Central memory CD8-positive, alpha-beta T cell (primary cell): ENCODE data around the gene NXT2.
"Not testable (repeated sequence)": the region's sequence is repeated elsewhere in the genome, so short reads cannot be mapped to it uniquely, and the experiment has no call there.

ENCODE experiments used
- ATAC-seq: fragments of 150-1000 bp; cut with Tn5 transposase; replicated peaks from 2 replicates; pipeline ENCODE4 v1.10.0; 2022; ENCODE audit warnings: mild to moderate bottlenecking, moderate FRiP score, moderate number of reproducible peaks; ENCODE audit not compliant: poor library complexity, severe bottlenecking; ENCODE audit errors: extremely low read depth
- DNase-seq, 2 donors: peaks; one replicate each; pipeline ENCODE4 v3.0.0; 2021; ENCODE audit warnings: low spot score in 2 of 2
- H3K27ac Mint-ChIP-seq: one replicate; pipeline ENCODE4 v1.8.0; 2022; ENCODE audit warnings: low read depth, mild to moderate bottlenecking, moderate library complexity, mixed read lengths
- H3K27me3 Mint-ChIP-seq: one replicate; pipeline ENCODE4 v1.8.0; 2022; ENCODE audit warnings: mixed read lengths
- H3K36me3 Mint-ChIP-seq: one replicate; pipeline ENCODE4 v1.8.0; 2022; ENCODE audit warnings: mild to moderate bottlenecking, moderate library complexity, mixed read lengths; ENCODE audit not compliant: insufficient read depth
- H3K4me1 Mint-ChIP-seq: one replicate; pipeline ENCODE4 v1.8.0; 2022; ENCODE audit warnings: mixed read lengths
- H3K4me3 Mint-ChIP-seq: one replicate; pipeline ENCODE4 v1.8.0; 2022; ENCODE audit warnings: mild to moderate bottlenecking, moderate library complexity, mixed read lengths
- H3K9me3 Mint-ChIP-seq: one replicate; pipeline ENCODE4 v1.8.0; 2022; ENCODE audit warnings: mixed read lengths

The NXT2 gene

DNA sequence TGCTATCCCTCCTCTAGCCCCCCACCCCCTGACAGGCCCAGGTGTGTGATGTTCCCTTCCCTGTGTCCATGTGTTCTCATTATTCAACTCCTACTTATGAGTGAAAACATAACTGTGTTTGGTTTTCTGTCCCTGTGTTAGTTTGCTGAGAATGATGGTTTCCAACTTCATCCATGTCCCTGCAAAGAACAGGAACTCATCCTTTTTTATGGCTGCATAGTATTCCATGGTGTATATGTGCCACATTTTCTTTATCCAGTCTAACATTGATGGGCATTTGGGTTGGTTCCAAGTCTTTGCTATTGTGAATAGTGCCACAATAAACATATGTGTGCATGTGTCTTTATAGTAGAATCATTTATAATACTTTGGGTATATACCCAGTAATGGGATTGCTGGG lies 2.4 kb downstream of the NXT2 start:
- not testable (repeated sequence) for H3K36me3 Mint-ChIP-seq, H3K27me3 Mint-ChIP-seq, DNase-seq, H3K9me3 Mint-ChIP-seq, H3K4me3 Mint-ChIP-seq, H3K4me1 Mint-ChIP-seq, ATAC-seq, H3K27ac Mint-ChIP-seq

DNA sequence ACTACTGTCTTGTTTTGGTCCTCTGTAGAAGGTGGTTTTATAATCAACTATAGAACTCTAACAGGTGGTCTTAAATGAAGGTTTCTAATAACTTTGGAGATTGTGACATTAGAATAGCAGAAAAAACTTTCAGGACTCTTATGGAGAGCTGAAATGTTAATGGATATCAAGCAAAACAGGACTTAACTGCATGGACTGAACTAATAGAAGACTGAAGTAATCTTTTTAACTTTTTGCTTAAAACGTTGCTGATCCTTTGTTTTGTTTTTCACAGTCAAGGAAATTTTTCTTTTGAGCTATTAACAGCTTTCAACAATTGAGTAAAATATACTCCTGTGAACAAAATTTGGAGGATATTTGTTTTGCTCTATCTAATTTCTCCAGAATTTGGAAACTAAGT lies 17.2 kb downstream of the NXT2 start:
- DNase-seq, result no peak
- Mint-ChIP-seq H3K9me3 (no peaks in the 10 kb centered on the region), H3K4me1 (no peaks in the 10 kb centered on the region), H3K36me3 (no peaks in the 10 kb centered on the region), H3K27me3 (no peaks in the 10 kb centered on the region), H3K4me3 (no peak overlapping the region), H3K27ac (no peak overlapping the region)
- no peak for ATAC-seq

DNA sequence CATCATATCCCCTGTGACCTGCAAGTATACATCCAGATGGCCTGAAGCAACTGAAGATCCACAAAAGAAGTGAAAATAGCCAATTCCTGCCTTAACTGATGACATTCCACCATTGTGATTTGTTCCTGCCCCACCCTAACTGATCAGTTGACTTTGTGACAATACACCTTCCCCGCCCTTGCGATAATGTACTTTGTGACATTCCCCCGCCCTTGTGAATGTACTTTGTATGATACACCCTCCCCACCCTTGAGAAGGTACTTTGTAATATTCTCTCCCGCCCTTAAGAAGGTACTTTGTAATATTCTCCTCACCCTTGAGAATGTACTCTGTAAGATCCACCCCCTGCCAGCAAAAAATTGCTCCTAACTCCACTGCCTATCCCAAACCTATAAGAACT lies 39.4 kb downstream of the NXT2 start:
- not testable (repeated sequence) for H3K4me1 Mint-ChIP-seq, H3K36me3 Mint-ChIP-seq, H3K27ac Mint-ChIP-seq, H3K4me3 Mint-ChIP-seq, DNase-seq, H3K27me3 Mint-ChIP-seq, H3K9me3 Mint-ChIP-seq, ATAC-seq

DNA sequence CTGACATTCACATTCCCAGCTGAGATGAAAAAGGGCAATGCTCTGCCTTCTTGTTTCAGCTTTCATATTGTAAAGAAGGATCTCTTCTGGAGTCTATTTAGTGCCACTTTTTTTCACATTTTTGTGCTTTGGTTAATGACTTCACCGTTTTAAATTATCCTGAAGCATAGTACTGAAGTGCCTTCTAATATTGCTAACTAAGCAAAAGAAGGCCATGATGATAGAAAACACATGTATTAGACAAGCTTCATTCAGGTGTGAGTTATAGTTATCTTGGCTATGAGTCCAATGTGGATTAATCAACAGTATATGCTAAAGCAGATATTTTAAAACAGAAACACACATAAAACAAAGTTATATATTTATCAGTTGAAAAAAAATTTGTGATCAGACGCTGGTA lies 40.4 kb downstream of the NXT2 start:
- H3K27ac Mint-ChIP-seq, result no peak overlapping the region
- no peaks in the 10 kb centered on the region for H3K27me3 Mint-ChIP-seq
- DNase-seq, result no peak
- H3K9me3 Mint-ChIP-seq, result no peaks in the 10 kb centered on the region
- ATAC-seq, result no peak
- no peaks in the 10 kb centered on the region for H3K36me3 Mint-ChIP-seq
- no peaks in the 10 kb centered on the region for H3K4me1 Mint-ChIP-seq
- no peak overlapping the region for H3K4me3 Mint-ChIP-seq

DNA sequence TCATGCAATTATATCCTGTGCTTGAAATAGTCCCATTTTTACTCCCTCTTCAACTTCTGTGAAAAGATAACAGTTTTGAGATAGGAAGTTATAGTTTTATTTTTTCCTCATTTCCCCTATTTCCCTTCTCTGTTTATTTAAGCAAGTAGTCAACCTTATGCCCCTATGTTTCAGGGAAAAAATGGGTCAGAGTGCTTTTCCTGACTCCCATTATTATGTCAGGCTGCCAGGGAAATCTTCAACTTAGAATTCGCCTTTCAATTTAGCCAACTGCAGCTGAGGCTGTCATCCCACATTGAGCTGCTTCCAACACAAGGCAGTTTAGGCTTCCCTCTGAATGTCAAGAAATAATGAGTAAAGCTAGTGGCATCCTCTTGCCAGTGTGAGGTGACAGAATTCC lies 42.3 kb downstream of the NXT2 start:
- Mint-ChIP-seq H3K27ac (no peak overlapping the region), H3K9me3 (no peaks in the 10 kb centered on the region), H3K4me1 (no peaks in the 10 kb centered on the region), H3K4me3 (no peak overlapping the region), H3K36me3 (no peaks in the 10 kb centered on the region), H3K27me3 (no peaks in the 10 kb centered on the region)
- no peak for ATAC-seq
- no peak for DNase-seq

DNA sequence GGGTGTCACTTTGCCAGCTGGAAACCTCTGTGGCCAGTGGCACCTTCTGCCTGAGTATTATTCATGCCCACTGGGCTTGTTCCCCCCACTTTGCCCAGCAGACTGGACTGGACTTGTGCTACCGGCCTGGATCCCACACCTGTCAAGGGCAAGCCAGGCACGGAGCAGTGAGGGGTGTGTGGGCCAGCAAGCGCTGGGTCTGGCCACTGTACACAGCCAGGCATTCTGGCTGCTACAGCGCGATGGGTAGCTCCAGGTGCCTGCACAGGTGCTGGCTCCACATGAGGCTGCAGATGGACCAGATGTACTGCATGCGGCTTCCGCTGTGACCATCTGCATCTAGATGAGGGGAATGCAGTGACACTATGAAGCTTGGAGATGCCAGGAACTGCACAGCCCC lies 48.8 kb downstream of the NXT2 start:
- Mint-ChIP-seq H3K4me1 (no peaks in the 10 kb centered on the region), H3K27me3 (peaks cover 20% of the 10 kb centered on the region), H3K36me3 (no peaks in the 10 kb centered on the region), H3K4me3 (no peak overlapping the region), H3K9me3 (no peaks in the 10 kb centered on the region), H3K27ac (no peak overlapping the region)
- DNase-seq (no peak), ATAC-seq (no peak)

DNA sequence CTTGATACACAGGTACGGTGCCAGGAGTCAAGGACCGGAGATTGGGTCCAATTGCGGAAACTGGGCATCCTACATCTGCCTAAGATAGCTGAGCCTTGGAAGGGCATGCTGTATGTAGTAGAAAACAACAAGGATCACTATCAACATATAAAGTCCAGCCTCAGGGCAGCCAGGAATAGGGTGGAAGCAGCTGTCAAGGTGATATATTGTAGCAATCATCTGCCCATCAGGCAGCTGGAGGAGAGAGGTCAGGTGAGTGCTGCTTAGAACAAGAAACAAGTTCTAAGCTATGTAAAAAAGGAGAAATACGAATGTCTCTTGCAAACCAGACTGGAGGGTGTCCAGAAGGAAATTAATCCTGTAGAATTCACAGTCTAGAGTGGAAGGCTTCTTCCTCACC lies 53.5 kb downstream of the NXT2 start:
- peaks cover 14% of the 10 kb centered on the region for H3K27me3 Mint-ChIP-seq
- no peak overlapping the region for H3K4me3 Mint-ChIP-seq
- no peak overlapping the region for H3K27ac Mint-ChIP-seq
- H3K4me1 Mint-ChIP-seq, result no peaks in the 10 kb centered on the region
- no peaks in the 10 kb centered on the region for H3K9me3 Mint-ChIP-seq
- DNase-seq (no peak), ATAC-seq (no peak)
- H3K36me3 Mint-ChIP-seq, result no peaks in the 10 kb centered on the region
